Suppressor macrophage treated with lipopolysaccharide for 1 hour (primary cell): ENCODE results near the gene KIF20A.
"Not testable (repeated sequence)": the region's sequence is repeated elsewhere in the genome, so short reads cannot be mapped to it uniquely, and the experiment has no call there.

Source experiments
- DNase-seq, 3 donors: peaks; one replicate each; pipeline ENCODE4 v3.0.0-alpha.2; 2020 to 2022

Gene KIF20A

GRCh38 chr5:138188626-138189025, 9.7 kb downstream of the KIF20A start:
- no peak for DNase-seq

GRCh38 chr5:138192826-138193225, 13.9 kb downstream of the KIF20A start:
- no peak for DNase-seq

- not testable (repeated sequence) for DNase-seq
Observed at GRCh38 chr5:138193859-138194258, 14.9 kb downstream of the KIF20A start.

DNA sequence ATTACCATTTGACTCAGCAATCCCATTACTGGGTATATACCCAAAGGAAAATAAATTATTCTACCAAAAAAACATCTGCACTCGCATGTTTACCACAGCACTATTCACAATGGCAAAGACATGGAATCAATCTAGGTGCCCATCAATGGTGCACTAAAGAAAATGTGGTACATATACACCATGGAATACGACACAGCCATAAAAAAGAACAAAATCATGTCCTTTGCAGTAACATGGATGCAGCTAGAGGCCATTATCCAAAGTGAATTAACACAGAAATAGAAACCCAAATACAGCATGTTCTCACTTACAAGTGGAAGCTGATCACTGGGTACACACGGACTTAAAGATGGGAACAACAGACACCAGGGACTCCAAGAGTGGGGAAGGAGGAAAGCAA, 32.1 kb downstream of the KIF20A start:
- DNase-seq, result no peak

- peak; percentile 14 to 33 (median 22) for DNase-seq
Observed at GRCh38 chr5:138212828-138213160, 33.9 kb downstream of the KIF20A start.

- DNase-seq, result peak; percentile 96 to 99 (median 99)
Observed at GRCh38 chr5:138213161-138214029, 34.5 kb downstream of the KIF20A start, which contains the start of gene CDC23. CDC23 (minus strand) TSS chr5:138213323; CDS start chr5:138213312, 11 bp downstream.

DNA sequence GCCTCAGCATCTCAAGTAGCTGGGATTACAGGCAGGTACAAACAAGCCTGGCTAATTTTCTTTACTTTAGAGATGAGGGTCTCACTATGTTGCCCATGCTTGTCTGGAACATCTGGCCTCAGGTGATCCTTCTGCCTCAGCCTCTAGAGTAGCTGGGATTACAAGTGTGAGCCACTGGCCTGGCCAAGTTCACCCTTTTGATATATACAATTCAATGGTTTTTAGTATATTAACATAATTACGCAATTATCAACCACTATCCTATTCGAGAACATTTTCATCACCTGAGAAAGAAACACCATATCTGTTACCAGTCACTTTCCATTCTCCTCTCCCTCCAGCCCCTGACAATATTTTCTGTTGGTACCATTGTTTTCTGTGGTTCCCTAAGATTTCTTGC, 37.9 kb downstream of the KIF20A start:
- no peak for DNase-seq

DNA sequence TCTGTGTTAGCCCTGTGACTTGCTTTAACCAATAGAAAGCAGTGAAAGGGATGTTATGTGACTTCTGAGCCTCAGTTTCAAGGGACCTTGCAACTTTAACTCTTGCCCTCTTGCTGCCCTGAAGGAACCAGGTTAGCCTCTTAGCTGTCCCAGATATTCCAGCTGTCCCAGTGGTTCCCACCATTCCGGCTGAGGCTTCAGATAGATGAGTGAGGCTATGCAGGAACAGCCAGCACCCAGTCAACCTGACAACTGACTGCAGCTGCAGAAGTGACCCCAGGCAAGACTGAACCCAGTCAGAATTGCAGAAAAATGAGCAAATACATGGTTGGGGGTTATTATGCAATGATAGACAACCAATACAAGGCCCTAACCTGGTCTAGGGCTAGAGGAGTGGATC, 44.6 kb downstream of the KIF20A start:
- DNase-seq, result no peak

- no peak for DNase-seq
Observed at GRCh38 chr5:138224712-138225111, 45.8 kb downstream of the KIF20A start.

- no peak for DNase-seq
Observed at GRCh38 chr5:138226910-138227309, 48.0 kb downstream of the KIF20A start.

DNA sequence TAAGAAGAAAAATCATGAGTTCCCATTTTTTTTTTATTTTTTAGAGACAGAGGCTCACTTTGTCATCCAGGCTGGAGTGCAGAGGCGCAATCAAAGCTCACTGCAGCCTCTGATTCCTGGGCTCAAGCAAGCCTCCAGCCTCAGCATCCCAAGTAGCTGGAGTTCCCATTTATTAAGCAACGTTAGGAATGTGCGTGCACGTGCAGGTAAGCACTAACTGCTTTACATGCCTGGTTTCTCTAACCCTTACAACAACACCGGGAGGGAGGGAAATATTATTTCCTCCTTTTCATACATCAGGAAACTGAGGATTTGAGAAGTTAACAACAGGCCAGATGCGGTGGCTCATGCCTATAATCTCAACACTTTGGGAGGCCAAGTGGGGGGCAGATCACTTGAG, 50.5 kb downstream of the KIF20A start:
- no peak for DNase-seq

DNA sequence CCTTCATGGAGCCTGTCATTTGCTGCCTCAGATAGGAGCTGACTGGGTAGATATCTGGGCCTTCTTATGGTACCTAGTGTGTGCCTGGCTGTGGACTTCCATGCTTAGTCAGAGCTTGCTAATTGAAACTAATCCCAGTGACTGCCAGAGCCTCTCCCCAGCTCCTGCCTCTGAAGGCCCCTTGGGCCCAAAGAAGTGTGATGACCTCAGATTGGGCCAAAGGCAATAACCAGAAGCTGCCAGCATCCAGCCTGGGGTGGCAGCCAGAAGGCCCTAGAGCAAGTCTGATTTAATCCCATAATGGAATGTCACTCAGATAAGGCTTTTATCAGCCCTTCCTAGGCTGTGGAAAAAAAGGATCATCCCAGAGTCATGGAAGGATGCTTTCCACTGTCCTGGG, 51.3 kb downstream of the KIF20A start:
- DNase-seq, result no peak

DNA sequence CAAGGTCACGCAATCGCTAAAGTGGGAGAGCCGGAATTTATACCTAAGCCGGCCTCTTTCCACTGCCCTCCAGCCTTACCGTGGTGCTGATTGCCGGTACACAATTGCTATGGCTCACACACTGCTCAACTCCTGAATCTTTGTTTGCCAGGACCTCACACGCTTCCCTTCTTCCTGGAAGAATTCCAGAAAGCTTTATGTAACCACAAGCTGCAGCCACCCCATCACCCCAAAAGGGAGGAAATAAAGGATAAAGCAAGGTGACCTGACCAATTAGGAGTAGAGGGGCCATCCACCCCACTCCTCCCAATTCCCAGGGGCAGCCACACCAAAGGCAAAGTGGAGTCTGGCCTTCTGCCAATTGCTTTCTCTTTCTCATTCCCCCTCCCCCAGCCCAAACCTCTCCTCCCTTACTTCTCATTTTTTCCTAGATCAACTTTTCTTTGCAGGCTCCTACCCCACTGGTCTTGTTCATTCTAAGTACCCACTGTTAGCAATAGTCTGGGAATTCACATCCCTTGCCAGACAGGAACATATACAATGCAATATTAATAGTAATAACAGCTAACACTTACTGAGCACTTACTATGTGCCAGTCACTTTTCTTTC, 52.2 kb downstream of the KIF20A start:
- DNase-seq, result peak in 2 of 3 donors; percentile 16 to 32

GRCh38 chr5:138233280-138233679, 54.4 kb downstream of the KIF20A start:
- no peak for DNase-seq

DNA sequence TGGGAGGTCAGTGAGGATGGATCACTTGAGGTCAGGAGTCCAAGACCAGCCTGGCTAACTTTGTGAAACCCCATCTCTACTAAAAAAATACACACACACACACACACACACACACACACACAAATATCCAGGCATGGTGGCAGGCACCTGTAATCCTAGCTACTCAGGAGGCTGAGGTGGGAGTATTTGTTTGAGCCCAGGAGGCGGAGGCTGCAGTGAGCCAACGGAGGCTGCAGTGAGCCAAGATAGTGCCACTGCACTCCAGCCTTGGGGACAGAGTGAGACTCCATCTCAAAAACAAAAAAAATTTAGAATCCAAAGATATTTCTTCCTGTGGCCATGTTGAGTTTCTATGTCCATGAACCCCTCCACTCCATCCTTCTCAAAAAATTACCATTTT, 55.7 kb downstream of the KIF20A start:
- no peak for DNase-seq
